GM18867 (cell line): ENCODE data around the gene CECR2.
"Not testable (repeated sequence)": the region's sequence is repeated elsewhere in the genome, so short reads cannot be mapped to it uniquely, and the experiment has no call there.

Source experiments
- ATAC-seq: cut with Tn5 transposase; IDR thresholded peaks from one replicate; pipeline ENCODE4 v1.9.1; 2021; ENCODE audit warnings: mild to moderate bottlenecking, moderate library complexity; ENCODE audit not compliant: unreplicated experiment

CECR2 gene

GRCh38 chr22:17493419-17493981 is 124.2 kb downstream of the CECR2 start:
- ATAC-seq: no peak

GRCh38 chr22:17496841-17497240 is 127.6 kb downstream of the CECR2 start:
- ATAC-seq: no peak

GRCh38 chr22:17501679-17502285 is 132.5 kb downstream of the CECR2 start:
- no peak for ATAC-seq

- no peak for ATAC-seq
Measured at GRCh38 chr22:17508110-17508509, 138.8 kb downstream of the CECR2 start.

DNA sequence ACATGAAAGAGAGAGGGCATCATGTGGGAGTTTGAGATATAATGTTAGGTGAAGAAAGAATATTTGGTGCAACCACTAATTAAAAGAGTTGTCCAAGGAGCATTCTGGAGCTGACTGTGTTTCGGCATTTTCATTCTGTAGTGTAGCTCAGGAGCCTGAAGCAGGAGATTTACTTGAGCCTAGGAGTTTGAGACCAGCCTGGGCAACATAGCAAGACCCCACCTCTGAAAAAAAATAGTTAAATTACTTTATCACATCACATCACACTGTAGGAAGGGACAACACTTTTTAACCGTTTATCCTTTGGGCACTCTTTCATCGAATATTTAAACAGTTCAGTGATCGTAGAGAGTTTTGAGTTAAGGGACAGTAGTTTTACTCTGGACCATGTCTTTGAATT is 143.7 kb downstream of the CECR2 start:
- no peak for ATAC-seq

DNA sequence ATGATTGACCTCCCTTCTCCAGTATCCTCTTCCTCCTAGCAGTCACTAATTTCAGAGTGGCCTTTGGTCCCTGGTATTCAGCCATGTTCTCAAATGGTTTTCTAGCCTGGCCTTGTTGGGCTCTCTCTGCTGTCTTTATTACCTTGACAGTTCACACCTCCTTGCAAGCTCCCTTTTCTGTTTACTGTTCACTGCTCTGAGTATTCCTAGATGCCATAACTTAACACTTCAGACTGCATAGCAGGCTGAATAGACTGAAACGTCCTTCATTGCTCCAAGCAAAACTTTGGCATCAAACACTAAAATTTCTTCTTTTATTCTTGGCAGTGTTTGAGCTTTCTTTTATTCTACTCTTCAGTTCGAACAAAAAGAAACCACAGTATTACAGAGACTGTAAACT is 144.4 kb downstream of the CECR2 start:
- ATAC-seq: no peak

GRCh38 chr22:17514084-17514483 is 144.8 kb downstream of the CECR2 start:
- ATAC-seq: no peak

GRCh38 chr22:17518406-17518805 is 149.1 kb downstream of the CECR2 start:
- ATAC-seq: no peak

- not testable (repeated sequence) for ATAC-seq
Measured at GRCh38 chr22:17521971-17522370, 152.7 kb downstream of the CECR2 start.

DNA sequence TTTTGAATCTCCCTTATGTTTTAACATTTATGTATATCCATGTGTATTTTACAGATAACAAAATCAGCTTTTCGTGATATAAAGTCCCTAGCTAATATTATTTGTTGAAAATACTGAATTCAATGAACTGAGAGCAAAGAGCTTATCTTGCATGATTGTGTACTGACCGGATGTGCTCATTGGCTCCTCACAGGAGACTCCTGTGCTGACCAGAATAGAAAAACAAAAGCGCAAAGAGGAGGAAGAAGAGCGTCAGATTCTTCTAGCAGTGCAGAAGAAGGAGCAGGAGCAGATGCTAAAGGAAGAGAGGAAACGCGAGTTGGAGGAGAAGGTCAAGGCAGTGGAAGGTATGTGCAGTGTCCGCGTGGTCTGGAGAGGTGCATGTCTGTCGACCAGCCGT is 154.7 kb downstream of the CECR2 start:
- no peak for ATAC-seq

DNA sequence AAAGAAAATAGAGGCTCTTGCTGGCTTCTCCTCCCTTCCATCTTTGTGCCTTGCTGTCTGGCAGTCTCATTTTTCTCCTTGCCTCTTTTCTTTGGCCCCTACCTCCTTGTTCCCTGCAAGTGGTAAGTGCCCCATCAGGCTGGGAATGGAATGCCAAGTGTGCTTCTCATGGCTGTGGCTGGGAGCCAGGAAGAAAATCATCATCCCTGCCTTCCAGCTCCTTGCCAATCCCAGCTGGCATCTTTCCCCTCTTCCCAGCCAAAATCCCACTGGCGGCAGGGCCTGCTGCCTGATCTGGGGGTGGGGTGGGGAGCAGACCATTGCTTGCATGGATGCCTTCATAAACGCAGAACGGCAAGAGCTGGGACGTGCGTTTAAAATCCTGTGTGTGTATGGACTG is 167.0 kb downstream of the CECR2 start:
- no peak for ATAC-seq

DNA sequence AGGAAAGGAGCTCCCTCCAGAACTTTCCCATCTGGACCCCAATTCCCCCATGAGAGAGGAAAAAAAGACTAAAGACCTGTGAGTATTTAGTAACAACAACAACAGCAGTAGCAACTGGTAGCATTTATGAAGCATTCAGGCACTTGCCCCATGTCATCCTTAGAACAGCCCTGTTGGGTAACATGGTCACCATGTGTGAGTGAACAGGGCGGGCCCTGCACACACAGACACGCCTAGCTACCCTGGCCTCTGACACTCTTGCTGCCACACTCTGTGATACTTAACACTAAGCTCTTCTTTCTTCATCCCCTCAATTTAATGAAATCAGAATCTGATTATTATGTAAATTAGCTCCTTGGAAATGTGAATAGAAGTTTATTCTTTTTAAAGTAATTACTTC is 167.9 kb downstream of the CECR2 start:
- ATAC-seq: no peak

- ATAC-seq: no peak
Measured at GRCh38 chr22:17540481-17540880, 171.2 kb downstream of the CECR2 start.

GRCh38 chr22:17541476-17541875 is 172.2 kb downstream of the CECR2 start:
- no peak for ATAC-seq

DNA sequence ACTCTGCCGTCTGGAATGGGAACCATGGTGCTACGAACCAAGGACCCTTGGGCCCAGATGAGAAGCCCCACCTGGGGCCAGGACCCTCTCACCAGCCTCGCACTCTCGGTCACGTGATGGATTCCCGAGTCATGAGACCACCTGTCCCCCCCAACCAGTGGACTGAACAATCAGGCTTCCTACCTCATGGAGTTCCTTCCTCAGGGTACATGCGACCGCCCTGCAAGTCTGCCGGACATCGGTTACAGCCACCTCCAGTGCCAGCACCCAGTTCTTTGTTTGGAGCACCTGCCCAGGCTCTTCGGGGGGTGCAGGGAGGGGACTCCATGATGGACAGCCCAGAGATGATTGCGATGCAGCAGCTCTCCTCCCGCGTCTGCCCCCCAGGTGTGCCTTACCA is 173.2 kb downstream of the CECR2 start:
- no peak for ATAC-seq

DNA sequence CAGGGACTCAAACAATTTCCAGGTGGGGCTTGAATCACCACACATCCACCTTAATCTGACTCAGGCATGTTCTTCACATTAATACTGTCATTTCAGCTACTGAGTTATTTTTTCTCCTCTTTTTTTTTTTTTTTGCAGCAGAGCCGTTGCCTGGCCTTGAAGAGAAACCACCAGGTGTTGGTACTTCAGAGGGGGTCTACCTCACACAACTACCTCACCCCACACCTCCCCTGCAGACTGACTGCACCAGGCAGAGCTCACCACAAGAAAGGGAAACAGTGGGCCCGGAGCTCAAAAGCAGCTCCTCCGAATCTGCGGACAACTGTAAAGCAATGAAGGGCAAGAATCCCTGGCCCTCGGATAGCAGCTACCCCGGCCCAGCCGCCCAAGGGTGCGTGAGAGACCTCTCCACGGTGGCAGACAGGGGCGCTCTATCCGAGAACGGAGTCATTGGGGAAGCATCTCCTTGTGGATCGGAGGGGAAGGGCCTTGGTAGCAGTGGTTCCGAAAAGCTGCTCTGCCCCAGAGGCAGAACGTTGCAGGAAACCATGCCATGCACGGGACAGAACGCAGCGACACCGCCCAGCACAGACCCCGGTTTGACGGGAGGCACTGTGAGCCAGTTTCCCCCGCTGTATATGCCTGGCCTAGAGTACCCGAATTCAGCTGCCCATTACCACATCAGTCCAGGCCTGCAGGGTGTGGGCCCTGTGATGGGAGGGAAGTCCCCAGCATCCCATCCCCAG is 178.9 kb downstream of the CECR2 start:
- ATAC-seq: no peak

- no peak for ATAC-seq
Measured at GRCh38 chr22:17548756-17549035, 179.4 kb downstream of the CECR2 start.

DNA sequence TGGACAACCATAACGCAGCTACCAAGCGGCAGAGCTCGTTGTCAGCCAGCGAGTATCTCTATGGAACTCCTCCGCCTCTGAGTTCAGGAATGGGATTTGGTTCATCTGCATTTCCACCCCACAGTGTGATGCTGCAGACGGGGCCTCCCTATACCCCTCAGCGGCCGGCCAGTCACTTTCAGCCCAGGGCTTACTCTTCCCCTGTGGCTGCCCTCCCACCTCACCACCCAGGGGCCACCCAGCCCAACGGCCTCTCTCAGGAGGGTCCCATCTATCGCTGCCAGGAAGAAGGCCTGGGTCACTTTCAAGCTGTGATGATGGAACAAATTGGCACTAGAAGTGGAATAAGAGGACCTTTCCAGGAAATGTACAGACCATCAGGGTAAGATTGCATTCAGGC is 179.9 kb downstream of the CECR2 start:
- ATAC-seq: no peak

DNA sequence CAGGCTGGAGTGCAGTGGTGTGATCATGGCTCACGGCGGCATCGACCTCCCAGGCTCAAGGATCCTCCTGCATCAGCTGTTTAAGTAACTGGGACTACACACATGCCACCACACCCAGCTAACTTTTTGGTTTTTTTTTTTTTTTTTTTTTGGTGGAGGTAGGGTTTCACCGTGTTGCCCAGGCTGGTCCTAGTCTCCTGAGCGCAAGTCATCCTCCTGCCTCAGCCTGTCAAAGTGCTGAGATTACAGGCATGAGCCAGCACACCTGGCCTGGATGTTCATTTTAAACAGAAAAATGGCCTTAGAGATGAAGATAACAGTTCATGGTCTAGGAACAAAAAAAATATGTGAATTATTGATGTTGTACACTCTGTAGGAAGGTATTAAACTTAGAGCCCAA is 180.4 kb downstream of the CECR2 start:
- no peak for ATAC-seq

- no peak for ATAC-seq
Measured at GRCh38 chr22:17552737-17553136, 183.5 kb downstream of the CECR2 start.

DNA sequence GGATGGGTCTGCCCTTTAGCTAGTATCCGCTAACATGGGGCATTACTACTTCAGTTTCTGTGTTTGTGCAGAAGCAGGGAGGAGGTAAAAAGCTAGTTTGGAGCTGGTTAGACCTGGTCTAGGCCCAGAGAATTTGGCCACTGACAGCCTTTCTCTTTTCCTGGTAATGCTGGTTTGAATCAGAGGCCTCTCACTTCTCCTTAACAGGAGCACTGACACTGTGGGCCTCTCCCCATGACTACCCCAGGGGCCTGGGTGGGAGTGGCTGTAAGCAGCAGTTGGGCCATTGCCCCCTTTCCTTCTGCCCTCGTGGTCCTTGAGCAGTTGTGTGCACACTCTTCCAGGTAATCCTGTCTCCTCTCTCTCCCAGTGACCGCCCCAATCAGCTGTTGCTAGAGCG is 185.6 kb downstream of the CECR2 start:
- no peak for ATAC-seq

GRCh38 chr22:17559188-17559587 is 189.9 kb downstream of the CECR2 start:
- ATAC-seq: no peak
